Colon (tissue), 2 donors: ENCODE data around the gene WDR64.
"Not testable (repeated sequence)": the region's sequence is repeated elsewhere in the genome, so short reads cannot be mapped to it uniquely, and the experiment has no call there.

Source experiments
- FAIRE-seq: peaks from 2 replicates; lab custom pipeline; 2012; peaks lifted over from hg19 to GRCh38; lab: Jason Lieb, UNC
- donor health status: control.
- donor health status: control.

Gene WDR64

GRCh38 chr1:241800640-241801039 is 148.6 kb downstream of the WDR64 start:
- no peak for FAIRE-seq

GRCh38 chr1:241802863-241803262 is 150.8 kb downstream of the WDR64 start:
- no peak for FAIRE-seq

DNA sequence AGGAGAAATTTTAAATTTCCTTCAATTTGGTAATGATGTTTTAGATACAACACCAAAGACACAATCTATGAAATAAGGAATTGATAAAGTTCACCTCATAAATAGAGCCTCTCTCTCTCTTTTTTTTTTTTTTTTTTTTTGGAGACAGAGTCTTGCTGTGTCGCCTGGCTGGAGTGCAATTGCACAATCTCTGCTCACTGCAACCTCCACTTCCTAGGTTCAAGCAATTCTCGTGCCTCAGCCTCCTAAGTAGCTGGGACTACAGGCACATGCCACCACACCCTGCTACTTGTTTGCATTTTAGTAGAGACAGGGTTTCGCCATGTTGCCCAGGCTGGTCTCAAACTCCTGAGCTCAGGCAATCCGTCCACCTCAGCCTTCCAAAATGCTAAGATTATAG is 152.6 kb downstream of the WDR64 start:
- not testable (repeated sequence) for FAIRE-seq

DNA sequence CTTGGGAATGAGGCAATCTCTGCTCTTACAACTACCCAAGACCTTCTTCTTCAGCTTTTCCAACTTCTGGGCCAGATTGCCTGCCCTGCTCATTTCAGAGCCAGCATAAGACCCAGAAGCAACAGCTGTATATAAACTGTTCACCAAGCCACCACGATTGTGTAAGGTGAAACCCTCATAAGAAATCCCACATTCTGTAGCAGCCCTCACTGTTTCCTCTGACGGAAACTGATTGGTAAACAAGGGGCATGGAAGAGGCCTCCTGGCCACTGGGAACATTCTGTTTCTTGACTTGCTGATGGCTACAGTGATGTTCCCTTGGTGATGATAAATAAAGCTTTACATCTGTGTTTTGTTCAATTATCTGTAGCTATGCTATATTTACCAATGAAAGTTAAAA is 156.2 kb downstream of the WDR64 start:
- no peak for FAIRE-seq

- no peak for FAIRE-seq
Measured at GRCh38 chr1:241810769-241811405, 158.8 kb downstream of the WDR64 start.

DNA sequence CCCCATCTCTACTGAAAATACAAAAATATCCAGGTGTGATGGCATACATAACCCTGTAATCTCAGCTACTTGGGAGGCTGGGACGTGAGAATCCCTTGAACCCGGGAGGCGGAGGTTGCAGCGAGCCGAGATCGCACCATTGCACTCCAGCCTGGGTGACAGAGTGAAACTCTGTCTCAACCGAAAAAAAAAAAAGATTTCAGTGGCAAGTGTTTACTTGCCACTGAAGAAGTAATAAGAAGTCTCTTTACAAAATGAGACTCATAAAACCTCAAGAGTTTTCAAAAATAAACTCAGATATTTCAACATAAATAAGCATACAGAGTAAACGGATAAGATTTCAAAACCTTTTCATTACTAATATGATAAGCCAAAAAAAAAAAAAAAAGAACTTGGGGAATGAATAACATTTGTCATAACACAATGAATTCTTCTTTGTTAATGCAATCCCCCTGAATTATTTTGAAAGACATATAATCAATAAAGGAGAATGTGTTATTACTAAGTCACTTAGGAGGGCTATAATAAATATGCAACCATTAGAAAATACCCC is 161.8 kb downstream of the WDR64 start:
- no peak for FAIRE-seq

DNA sequence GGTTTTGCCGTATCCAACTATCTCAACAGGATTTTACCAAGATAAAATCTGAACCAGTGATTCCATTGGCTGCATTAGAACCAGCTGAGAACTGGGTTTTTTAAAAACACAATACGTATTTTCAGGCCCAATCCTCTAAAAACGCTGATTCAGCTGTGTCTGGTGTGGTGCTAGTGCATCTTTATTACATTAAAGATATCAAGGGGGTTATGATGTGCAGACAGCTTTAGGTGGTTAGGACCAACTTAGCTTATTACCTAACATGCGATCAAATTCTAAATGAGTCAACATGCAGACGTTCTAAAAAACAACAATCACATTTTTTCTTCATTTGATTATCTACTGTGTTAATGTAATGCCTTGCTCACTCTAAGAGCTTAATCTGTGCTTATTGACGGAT is 163.9 kb downstream of the WDR64 start:
- no peak for FAIRE-seq

GRCh38 chr1:241817331-241817792 is 165.3 kb downstream of the WDR64 start:
- FAIRE-seq: no peak

GRCh38 chr1:241817956-241818612 is 166.0 kb downstream of the WDR64 start:
- peak; percentile 21 for FAIRE-seq

- no peak for FAIRE-seq
Measured at GRCh38 chr1:241819340-241819866, 167.3 kb downstream of the WDR64 start.

DNA sequence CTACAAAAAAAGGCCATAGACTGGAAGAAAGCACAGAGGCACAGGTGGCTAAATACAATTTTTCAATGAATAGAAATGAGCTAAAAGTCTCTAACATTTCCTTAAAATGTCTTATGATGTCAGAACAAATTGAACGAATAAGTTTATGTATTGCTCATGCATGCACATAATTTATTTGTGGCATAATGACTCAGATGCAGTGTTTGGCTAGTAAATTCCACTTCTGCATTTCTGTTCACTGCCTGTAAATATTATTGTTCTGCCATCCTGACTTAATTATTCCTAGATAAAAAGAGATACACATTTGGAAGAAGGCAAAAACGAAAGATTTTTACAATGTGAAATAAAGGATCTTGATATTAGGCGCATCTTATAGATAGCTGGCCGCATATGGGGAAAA is 169.3 kb downstream of the WDR64 start:
- no peak for FAIRE-seq

DNA sequence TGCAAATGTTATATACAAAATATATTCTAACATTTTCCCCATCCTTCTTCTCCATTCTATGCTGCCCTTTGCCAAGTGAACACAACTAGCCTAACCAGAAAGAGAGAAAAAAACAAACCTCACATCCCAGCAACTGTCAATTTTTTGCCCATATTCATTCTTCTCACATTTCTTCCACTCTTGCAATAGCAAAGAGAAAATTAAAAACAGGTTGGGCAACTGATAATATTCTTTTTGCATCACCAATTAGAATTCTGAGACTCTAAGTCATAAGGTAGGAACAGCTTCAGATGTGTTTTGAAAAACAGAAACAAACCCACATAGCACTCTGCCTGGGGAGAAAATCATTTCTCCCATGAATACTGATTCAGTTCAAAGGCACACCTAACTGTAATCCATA is 170.8 kb downstream of the WDR64 start:
- no peak for FAIRE-seq

DNA sequence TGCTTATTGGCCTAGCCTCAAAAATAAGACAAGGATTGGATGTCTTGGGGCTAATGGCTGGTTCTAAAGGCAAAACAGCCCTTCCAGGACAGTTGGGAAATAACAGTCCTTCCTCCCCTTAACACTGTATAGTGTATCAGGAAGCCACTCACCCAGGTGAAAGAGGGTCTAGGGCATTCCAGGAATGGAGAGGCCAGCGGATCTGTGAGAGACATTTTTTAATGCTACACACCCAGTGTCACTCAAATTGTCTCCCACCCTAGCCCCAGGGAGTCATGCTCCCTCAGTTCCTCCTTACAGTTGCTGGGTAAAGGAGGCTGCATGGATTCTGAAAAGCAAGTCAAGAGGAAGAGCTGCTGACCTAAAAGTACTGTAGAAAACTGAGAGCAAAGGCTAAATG is 171.8 kb downstream of the WDR64 start:
- no peak for FAIRE-seq

DNA sequence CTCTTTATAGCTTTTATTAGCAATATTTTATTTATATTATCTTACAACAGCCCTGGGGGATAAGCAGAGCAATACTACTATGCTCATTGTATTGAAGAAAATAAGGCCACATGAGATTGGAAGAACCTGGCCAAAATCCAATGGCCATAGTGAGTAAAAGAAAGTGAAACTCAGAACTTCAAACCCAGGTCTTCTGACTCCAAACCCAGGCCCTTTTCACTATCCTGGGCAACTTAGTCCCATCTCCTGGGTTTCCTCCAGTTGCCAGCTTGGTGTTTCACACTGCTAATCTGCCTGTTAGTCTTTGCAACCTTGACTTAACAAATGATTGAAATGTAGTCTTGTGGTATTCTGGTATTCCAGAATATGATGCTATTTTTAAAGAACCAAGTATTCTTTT is 173.5 kb downstream of the WDR64 start:
- FAIRE-seq: no peak

- not testable (repeated sequence) for FAIRE-seq
Measured at GRCh38 chr1:241826613-241827012, 174.5 kb downstream of the WDR64 start.

DNA sequence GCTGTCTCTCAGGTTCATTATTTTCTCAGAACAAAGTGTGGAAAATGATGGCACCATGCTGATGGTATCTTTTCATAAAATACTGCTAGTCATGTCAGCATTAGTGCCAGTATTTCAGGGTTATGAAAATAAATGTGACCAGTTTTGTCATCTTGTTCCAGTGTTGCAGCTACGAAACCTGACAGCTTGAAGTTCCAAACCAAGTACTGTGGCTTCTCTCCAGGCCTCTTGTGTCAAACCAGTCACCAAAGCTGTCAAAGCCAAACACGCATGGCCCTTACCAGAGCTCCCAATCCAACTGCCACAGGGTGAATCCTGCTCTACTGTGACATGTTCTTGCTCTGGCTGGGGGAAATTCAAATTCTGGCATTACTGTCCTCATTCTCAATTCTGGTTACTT is 175.2 kb downstream of the WDR64 start:
- FAIRE-seq: no peak

DNA sequence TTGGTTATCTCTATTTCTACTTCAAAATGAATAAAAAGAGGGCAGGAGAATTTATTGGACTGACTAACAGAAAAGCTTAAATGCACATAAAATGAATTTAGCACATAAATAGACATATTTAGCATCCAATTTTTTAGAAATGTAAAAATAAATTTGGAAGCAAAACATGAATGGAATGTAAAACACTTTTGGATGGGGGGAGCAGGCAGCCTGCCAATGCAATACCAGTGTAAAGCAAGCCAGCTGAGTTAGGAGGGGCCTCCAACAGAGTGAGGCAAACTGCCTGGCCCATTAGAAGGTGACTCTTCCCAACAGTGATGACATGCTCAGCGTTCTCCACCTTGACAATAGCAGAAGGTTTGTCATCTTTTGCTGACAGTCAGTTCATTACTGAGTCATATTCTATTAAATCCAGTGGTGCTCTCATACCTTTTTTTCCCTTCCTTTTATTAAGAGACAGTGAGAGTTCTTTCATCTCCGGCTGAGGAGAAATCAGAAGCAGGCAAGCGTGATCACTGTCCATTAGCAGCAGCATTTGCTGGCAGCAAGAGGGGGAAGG is 176.5 kb downstream of the WDR64 start:
- no peak for FAIRE-seq

GRCh38 chr1:241829468-241829867 is 177.4 kb downstream of the WDR64 start:
- peak; percentile 55 for FAIRE-seq

GRCh38 chr1:241834733-241835377 is 182.8 kb downstream of the WDR64 start:
- FAIRE-seq: peak; percentile 75

GRCh38 chr1:241836941-241837340 is 184.9 kb downstream of the WDR64 start:
- FAIRE-seq: no peak

DNA sequence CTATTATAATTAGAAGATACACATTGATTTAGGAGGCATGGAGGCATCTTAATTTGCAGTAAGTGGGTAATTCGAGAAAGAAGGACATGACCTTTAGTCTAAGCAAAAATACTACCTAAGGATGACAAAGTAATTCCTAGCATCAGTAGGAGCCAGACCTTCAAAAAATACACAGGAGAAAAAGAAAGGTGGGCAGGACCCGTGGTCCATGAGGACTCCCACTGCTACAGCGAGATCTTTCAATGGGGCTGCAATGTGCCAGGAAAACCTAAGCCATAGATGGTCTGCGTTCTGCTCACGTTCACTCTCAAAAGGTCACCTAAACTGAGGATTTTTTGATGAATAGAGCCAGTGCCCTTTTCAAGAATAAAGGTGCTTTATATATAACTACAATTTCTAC is 185.3 kb downstream of the WDR64 start:
- FAIRE-seq: no peak

DNA sequence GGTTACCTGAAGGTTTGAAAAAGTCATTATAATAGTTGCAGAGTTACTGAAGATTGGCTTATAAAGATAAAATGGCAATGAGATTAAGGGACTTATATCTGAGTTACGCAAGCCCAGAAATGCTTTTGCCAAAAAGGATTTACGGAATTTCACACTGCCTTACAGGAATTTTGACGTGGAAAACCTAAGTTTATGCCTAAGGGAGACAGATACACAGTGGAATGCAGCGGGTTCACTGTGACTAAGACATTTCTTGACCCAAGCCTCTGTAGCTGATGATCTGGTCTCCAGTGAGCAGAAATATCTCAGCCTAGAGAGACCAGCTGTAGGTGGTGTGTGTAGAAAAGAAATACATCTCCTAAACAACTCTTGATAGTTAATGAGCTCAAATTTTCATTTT is 185.8 kb downstream of the WDR64 start:
- no peak for FAIRE-seq

- FAIRE-seq: no peak
Measured at GRCh38 chr1:241838897-241839296, 186.8 kb downstream of the WDR64 start.
